IMR-90 (cell line): Measurements from ENCODE around the gene ZNRF3.

Experiments
- BHLHE40 ChIP-seq: fragments of 150-350 bp; IDR thresholded peaks from 2 replicates; pipeline ENCODE4 v1.6.1; 2016; ENCODE audit warnings: mild to moderate bottlenecking, low read depth, low read length
- CEBPB ChIP-seq: IDR thresholded peaks from 2 replicates; pipeline ENCODE4 v1.6.1; 2012; ENCODE audit warnings: low read depth, low read length, improper control_type of control experiment
- CTCF ChIP-seq: conservative IDR thresholded peaks from 2 replicates; pipeline ENCODE4 v1.5.1; 2012; ENCODE audit warnings: mild to moderate bottlenecking, low read depth, low read length, improper control_type of control experiment
- MXI1 ChIP-seq: IDR thresholded peaks from 2 replicates; pipeline ENCODE4 v1.6.1; 2012; ENCODE audit warnings: low read depth, mild to moderate bottlenecking, low read length, moderate library complexity, borderline replicate concordance
- NFE2L2 ChIP-seq: fragments of 150-350 bp; IDR thresholded peaks from 2 replicates; pipeline ENCODE4 v1.6.1; 2016; ENCODE audit warnings: low read depth, mild to moderate bottlenecking, low read length
- RAD21 ChIP-seq: IDR thresholded peaks from 2 replicates; pipeline ENCODE4 v1.6.1; 2012; ENCODE audit warnings: low read length, improper control_type of control experiment
- USF2 ChIP-seq: fragments of 150-350 bp; IDR thresholded peaks from 2 replicates; pipeline ENCODE4 v1.6.1; 2017; ENCODE audit warnings: mild to moderate bottlenecking, antibody characterized with exemption, low read length, low read depth

DNA sequence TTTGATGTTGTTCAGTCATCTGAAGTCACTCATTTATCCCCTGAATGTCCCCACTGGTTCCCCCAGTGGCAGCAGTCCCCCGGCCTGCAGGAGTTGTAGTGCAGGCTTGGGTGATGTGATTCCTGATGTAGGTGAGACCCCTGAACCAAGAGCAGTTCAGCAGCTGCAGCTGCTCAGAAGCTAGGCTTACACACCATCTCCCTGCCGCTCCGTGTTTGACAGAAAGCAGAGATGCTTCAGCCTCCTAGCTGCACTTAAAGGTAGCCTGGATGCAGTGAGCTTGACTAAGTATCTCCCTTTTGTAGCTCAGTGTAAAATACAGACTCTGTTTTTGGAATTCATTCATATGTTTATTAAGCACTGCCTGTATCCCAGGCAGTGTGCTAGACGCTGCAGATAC lies 130.9 kb downstream of the ZNRF3 start:
- no peak for TF ChIP-seq CEBPB
- TF ChIP-seq RAD21, result no peak
- no peak for TF ChIP-seq USF2
- no peak for TF ChIP-seq CTCF
- no peak for TF ChIP-seq MXI1
- TF ChIP-seq NFE2L2, result no peak
- no peak for TF ChIP-seq BHLHE40
